IMR-90 (cell line): ENCODE measurements around the gene CETN1. TPM values are rescaled to one million over a fixed set of nuclear protein-coding genes. Genes with fewer than 3 reads are reported as not detected.

Source experiments
- ATAC-seq: fragments of 200-7000 bp; cut with Tn5 transposase; 2 replicates; pipeline ENCODE4 v1.9.1; 2020; ENCODE audit warnings: low read depth, mild to moderate bottlenecking, moderate library complexity
- BruUV-seq: library from RNA; stranded (reverse); fragments of 400-500 nt; replicated peaks from 2 replicates; lab custom pipeline; 2021; lab: Mats Ljungman, UMichigan
- CTCF ChIA-PET: fragments of 300-600 bp; formaldehyde crosslinking; extraction: SDS; loops from one replicate; lab custom pipeline; 2021; ENCODE audit warnings: antibody characterized with exemption; lab: Yijun Ruan, JAX
- POLR2A ChIA-PET: fragments of 300-600 bp; sonication (Branson Sonifier 250); formaldehyde crosslinking; loops from one replicate; lab custom pipeline; 2022; ENCODE audit warnings: antibody characterized with exemption; ENCODE audit not compliant: unreplicated experiment; lab: Charles Lee
- DNase-seq: peaks from one replicate; pipeline ENCODE4 v3.0.0; 2013
- H2AFZ ChIP-seq: replicated peaks from 2 replicates; pipeline ENCODE3; 2013; ENCODE audit warnings: low read length, mild to moderate bottlenecking; ENCODE audit not compliant: poor library complexity
- H2AK5ac ChIP-seq: 2 replicates; pipeline ENCODE4 v1.6.1; 2013; ENCODE audit warnings: low read depth, low read length, inconsistent platforms
- H2AK9ac ChIP-seq: replicated peaks from 2 replicates; pipeline ENCODE3; 2013; ENCODE audit warnings: mild to moderate bottlenecking, low read depth, low read length, moderate library complexity; ENCODE audit not compliant: poor library complexity
- H2BK120ac ChIP-seq: 2 replicates; pipeline ENCODE4 v1.6.1; 2013; ENCODE audit warnings: low read depth, low read length, inconsistent platforms
- H2BK15ac ChIP-seq: 3 replicates; pipeline ENCODE4 v1.6.1; 2013; ENCODE audit warnings: low read depth, low read length, inconsistent platforms
- H2BK20ac ChIP-seq: 2 replicates; pipeline ENCODE4 v1.6.1; 2013; ENCODE audit warnings: low read depth, mild to moderate bottlenecking, inconsistent platforms, low read length, moderate library complexity
- H2BK5ac ChIP-seq: 2 replicates; pipeline ENCODE4 v1.6.1; 2013; ENCODE audit warnings: mild to moderate bottlenecking, low read depth, low read length, inconsistent platforms; ENCODE audit not compliant: poor library complexity, severe bottlenecking
- H3K14ac ChIP-seq: replicated peaks from 2 replicates; pipeline ENCODE4 v1.6.1; 2013; ENCODE audit warnings: low read depth, low read length, inconsistent platforms
- H3K18ac ChIP-seq: 2 replicates; pipeline ENCODE4 v1.6.1; 2013; ENCODE audit warnings: low read depth, low read length, control low read depth
- H3K23ac ChIP-seq: 2 replicates; pipeline ENCODE4 v1.6.1; 2013; ENCODE audit warnings: low read depth, low read length, inconsistent platforms
- H3K27ac ChIP-seq: 2 replicates; pipeline ENCODE4 v1.5.1; 2013; ENCODE audit warnings: mild to moderate bottlenecking, control low read depth, low read length; ENCODE audit not compliant: insufficient read depth
- H3K27me3 ChIP-seq: 2 replicates; pipeline ENCODE4 v1.6.1; 2013; ENCODE audit warnings: low read length; ENCODE audit not compliant: control insufficient read depth, insufficient read depth
- H3K36me3 ChIP-seq: 2 replicates; pipeline ENCODE4 v1.6.1; 2013; ENCODE audit warnings: low read length, mixed read lengths; ENCODE audit not compliant: control insufficient read depth, insufficient read depth
- H3K4ac ChIP-seq: 2 replicates; pipeline ENCODE4 v1.6.1; 2013; ENCODE audit warnings: low read depth, low read length, inconsistent platforms
- H3K4me1 ChIP-seq: 2 replicates; pipeline ENCODE4 v1.6.1; 2013; ENCODE audit warnings: low read length, mixed read lengths; ENCODE audit not compliant: control insufficient read depth, insufficient read depth
- H3K4me2 ChIP-seq: 2 replicates; pipeline ENCODE4 v1.6.1; 2013; ENCODE audit warnings: low read depth, mild to moderate bottlenecking, control low read depth, low read length, moderate library complexity
- H3K4me3 ChIP-seq: 2 replicates; pipeline ENCODE4 v1.5.1; 2013; ENCODE audit warnings: low read depth, mild to moderate bottlenecking, control low read depth, low read length, moderate library complexity; ENCODE audit not compliant: insufficient read depth
- H3K56ac ChIP-seq: 2 replicates; pipeline ENCODE4 v1.6.1; 2013; ENCODE audit warnings: low read length, inconsistent platforms; ENCODE audit not compliant: insufficient read depth; ENCODE audit errors: extremely low read depth
- H3K79me1 ChIP-seq, 2 experiments: 2 replicates each; pipeline ENCODE4 v1.6.1; 2013; ENCODE audit warnings: low read length in 2 of 2, inconsistent platforms in 1 of 2, low read depth in 1 of 2
- H3K9ac ChIP-seq: 2 replicates; pipeline ENCODE4 v1.6.1; 2013; ENCODE audit warnings: low read depth, low read length, control low read depth
- H3K9me1 ChIP-seq: 2 replicates; pipeline ENCODE4 v1.6.1; 2013; ENCODE audit warnings: low read length, inconsistent platforms; ENCODE audit not compliant: insufficient read depth
- H3K9me3 ChIP-seq: 2 replicates; pipeline ENCODE4 v1.6.1; 2013; ENCODE audit warnings: low read length; ENCODE audit not compliant: control insufficient read depth, insufficient read depth
- H4K20me1 ChIP-seq: 2 replicates; pipeline ENCODE4 v1.6.1; 2013; ENCODE audit warnings: low read length, inconsistent platforms; ENCODE audit not compliant: insufficient read depth
- H4K5ac ChIP-seq: 2 replicates; pipeline ENCODE4 v1.6.1; 2013; ENCODE audit warnings: mild to moderate bottlenecking, low read depth, low read length, control low read depth
- H4K8ac ChIP-seq, 2 experiments: 2 replicates each; pipeline ENCODE4 v1.6.1; 2013; ENCODE audit warnings: low read depth in 2 of 2, low read length in 2 of 2, control low read depth in 1 of 2, inconsistent platforms in 1 of 2
- H4K91ac ChIP-seq: 2 replicates; pipeline ENCODE4 v1.6.1; 2013; ENCODE audit warnings: low read depth, low read length, inconsistent platforms; ENCODE audit not compliant: insufficient read depth
- CEBPB ChIP-seq: IDR thresholded peaks from 2 replicates; pipeline ENCODE4 v1.6.1; 2012; ENCODE audit warnings: low read depth, low read length, improper control_type of control experiment
- FOS ChIP-seq: fragments of 150-350 bp; IDR thresholded peaks from 2 replicates; pipeline ENCODE4 v1.6.1; 2016; ENCODE audit warnings: low read depth, low read length
- MXI1 ChIP-seq: IDR thresholded peaks from 2 replicates; pipeline ENCODE4 v1.6.1; 2012; ENCODE audit warnings: low read depth, mild to moderate bottlenecking, low read length, moderate library complexity, borderline replicate concordance
- WGBS, 2 experiments: methylation state at CpG; one replicate each; pipeline versions ENCODE4 v1.1.5 to v1.1.7; 2013; ENCODE audit warnings: missing lambda C conversion rate in 2 of 2; ENCODE audit not compliant: insufficient read length in 1 of 2; ENCODE audit errors: extremely low coverage in 2 of 2; 5-methylcytosine and 5-hydroxymethylcytosine counted together
- dilution Hi-C: fragments of 300-500 bp; cut with HindIII; formaldehyde crosslinking; loops from one replicate; pipeline ENCODE4 v1.14.3; 2018; ENCODE audit warnings: low sequenced_read_pairs; ENCODE audit not compliant: unreplicated experiment
- in situ Hi-C: fragments of 300-500 bp; cut with MboI; formaldehyde crosslinking; loops from 3 replicates; pipeline ENCODE4 v1.14.3; 2019; ENCODE audit warnings: low sequenced_read_pairs, inconsistent platforms, mixed read lengths
- intact Hi-C: fragments of 100-400 bp; cut with micrococcal nuclease; formaldehyde crosslinking; loops from 2 replicates; pipeline ENCODE4 v1.10.0; 2022
- polyA plus RNA-seq, 3 experiments: library from polyadenylated mRNA; depleted of rRNA; stranded (reverse); fragments of >200 nt; gene quantifications; 2 replicates each; pipeline ENCODE4 v1.2.3, GENCODE V29; 2012; ENCODE audit warnings: low replicate concordance in 1 of 3
- total RNA-seq: library from RNA; depleted of rRNA; stranded (reverse); fragments of >200 nt; gene quantifications from 2 replicates; pipeline ENCODE4 v1.2.3, GENCODE V29; 2012

The CETN1 gene
- total and polyA plus RNA-seq, 2 of the 4 experiments (the other 2 are of a cell fraction) = not detected

GRCh38 chr18:565562-566061, 14.6 kb upstream of the CETN1 start:
- Histone ChIP-seq H3K4me1 (no peaks in the 10 kb centered on the region), H4K5ac (no peak overlapping the region), H3K36me3 (no peaks in the 10 kb centered on the region), H3K23ac (no peak overlapping the region), H3K27me3 (peaks cover 23% of the 10 kb centered on the region), H2AFZ (no peak overlapping the region), H3K9me3 (no peaks in the 10 kb centered on the region), H2BK120ac (no peak overlapping the region), H3K18ac (no peak overlapping the region), H2BK15ac (no peak overlapping the region), H3K79me1 (no peaks in the 10 kb centered on the region), H3K4me3 (no peak overlapping the region), H4K20me1 (no peaks in the 10 kb centered on the region), H3K56ac (no peak overlapping the region), H3K27ac (no peak overlapping the region), H2BK20ac (no peak overlapping the region), H2AK5ac (no peak overlapping the region), H3K9me1 (no peaks in the 10 kb centered on the region), H3K14ac (no peak overlapping the region), H2BK5ac (no peak overlapping the region), H4K91ac (no peak overlapping the region), H3K4ac (no peak overlapping the region), H3K9ac (no peak overlapping the region), H4K8ac (no peak overlapping the region), H3K4me2 (no peak overlapping the region), H2AK9ac (no peak overlapping the region)
- BruUV-seq = no TSS peak
- ChIA-PET CTCF (no interaction called here), POLR2A (no interaction called here)
- in situ Hi-C loops (no loop called here), intact Hi-C loops (no loop called here), dilution Hi-C loops (no loop called here)
- DNase-seq (no peak), ATAC-seq (no peak)
- 73% methylated on average over 3 of the region's 7 CpGs; no CpG with 5 or more reads in 1 of the 2 experiments for WGBS, 2 experiments
- no peak for TF ChIP-seq CEBPB
- TF ChIP-seq MXI1 = no peak
- no peak for TF ChIP-seq FOS
